ENCODE measurements around the gene ARHGEF28. TPM values are rescaled to one million over a fixed set of nuclear protein-coding genes. Genes with fewer than 3 reads are reported as not detected.

ARHGEF28 gene
- total and polyA plus RNA-seq, 4 experiments from 2014 or later: not detected

DNA sequence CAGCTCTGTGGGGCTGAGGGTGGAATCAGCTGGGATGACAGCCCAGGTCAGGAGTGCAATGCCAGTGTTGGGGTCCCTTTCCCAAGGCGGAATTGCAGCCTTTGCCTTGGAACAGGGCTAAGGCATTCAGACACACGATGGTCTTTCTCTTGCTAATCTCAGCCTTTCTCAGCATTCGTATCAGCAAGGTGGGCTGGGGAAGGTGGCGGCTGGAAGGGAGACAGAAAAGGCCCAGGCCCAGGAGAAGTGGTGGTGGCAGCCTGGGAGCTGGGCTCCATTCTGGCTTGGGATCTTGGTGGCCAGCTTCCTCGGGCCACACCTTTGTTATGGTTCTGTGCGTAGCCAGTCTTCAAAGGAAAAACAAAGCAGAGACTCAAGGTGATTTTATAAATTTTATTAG is 1.1 kb upstream of the ARHGEF28 start:
- Mint-ChIP-seq H3K27me3 (peaks cover 33 to 36% of the 10 kb centered on the region in 2 donors), H3K4me1 (peaks cover 3 to 12% (median 3%) of the 10 kb centered on the region in 4 donors), H3K27ac (no peak overlapping the region), H3K36me3 (no peaks in the 10 kb centered on the region), H3K9me3 (no peaks in the 10 kb centered on the region), H3K4me3 (peak overlapping the region in 1 of 8 donors; percentile 41)
- CTCF ChIA-PET (ENCODE audit: partially characterized antibody): no interaction called here
- H3K9me3 ChIP-seq (ENCODE audit: control insufficient read depth in 1 of 2, low read length in 2 of 2): no peaks in the 10 kb centered on the region
- POLR2A ChIA-PET (ENCODE audit: partially characterized antibody): no interaction called here
- DNase-seq: no peak
- no peak overlapping the region for H3K27ac ChIP-seq (ENCODE audit: low read depth, low read length)
- intact Hi-C loops (cut with micrococcal nuclease): no loop called here
- H3K27me3 ChIP-seq (ENCODE audit: insufficient read depth, low read length): peaks cover 7% of the 10 kb centered on the region
- peaks cover 5% of the 10 kb centered on the region for H3K4me1 ChIP-seq (ENCODE audit: insufficient read depth, low read length)
- no peaks in the 10 kb centered on the region for H3K36me3 ChIP-seq (ENCODE audit: insufficient read depth, low read length)
- no peak overlapping the region for H3K4me3 ChIP-seq (ENCODE audit: low read length in 2 of 2)

GRCh38 chr5:73625372-73625943 is 538 bp upstream of the ARHGEF28 start:
- no peak overlapping the region for H3K27ac ChIP-seq (ENCODE audit: low read depth, low read length)
- Mint-ChIP-seq H3K4me3 (peak overlapping the region; percentile 69 to 78 (median 74)), H3K4me1 (peaks cover 3 to 12% (median 3%) of the 10 kb centered on the region in 4 donors), H3K36me3 (no peaks in the 10 kb centered on the region), H3K27me3 (peaks cover 33 to 37% of the 10 kb centered on the region in 2 donors), H3K27ac (no peak overlapping the region), H3K9me3 (no peaks in the 10 kb centered on the region)
- ChIA-PET POLR2A (ENCODE audit: partially characterized antibody) (no interaction called here), CTCF (ENCODE audit: partially characterized antibody) (no interaction called here)
- H3K9me3 ChIP-seq (ENCODE audit: control insufficient read depth in 1 of 2, low read length in 2 of 2): no peaks in the 10 kb centered on the region
- H3K27me3 ChIP-seq (ENCODE audit: insufficient read depth, low read length): peaks cover 7% of the 10 kb centered on the region
- intact Hi-C loops (cut with micrococcal nuclease): no loop called here
- peaks cover 5% of the 10 kb centered on the region for H3K4me1 ChIP-seq (ENCODE audit: insufficient read depth, low read length)
- no peak for DNase-seq
- no peaks in the 10 kb centered on the region for H3K36me3 ChIP-seq (ENCODE audit: insufficient read depth, low read length)
- no peak overlapping the region for H3K4me3 ChIP-seq (ENCODE audit: low read length in 2 of 2)

- Mint-ChIP-seq H3K4me1 (peaks cover 3 to 12% (median 3%) of the 10 kb centered on the region in 4 donors), H3K27ac (no peak overlapping the region), H3K27me3 (peaks cover 32 to 34% of the 10 kb centered on the region in 2 donors), H3K4me3 (peak overlapping the region in 7 of 8 donors; percentile 17 to 63 (median 54)), H3K9me3 (no peaks in the 10 kb centered on the region), H3K36me3 (no peaks in the 10 kb centered on the region)
- CTCF ChIA-PET (ENCODE audit: partially characterized antibody): interaction anchor here (0.6 kb wide), 1 partner anchor 19 kb away, joined by 4 read pairs; no protein-coding TSS in a partner anchor
- H3K4me3 ChIP-seq (ENCODE audit: low read length in 2 of 2): no peak overlapping the region
- POLR2A ChIA-PET (ENCODE audit: partially characterized antibody): no interaction called here
- no peak for DNase-seq
- H3K4me1 ChIP-seq (ENCODE audit: insufficient read depth, low read length): peaks cover 5% of the 10 kb centered on the region
- H3K27ac ChIP-seq (ENCODE audit: low read depth, low read length): no peak overlapping the region
- no peaks in the 10 kb centered on the region for H3K36me3 ChIP-seq (ENCODE audit: insufficient read depth, low read length)
- intact Hi-C loops (cut with micrococcal nuclease): no loop called here
- H3K27me3 ChIP-seq (ENCODE audit: insufficient read depth, low read length): peaks cover 7% of the 10 kb centered on the region
- no peaks in the 10 kb centered on the region for H3K9me3 ChIP-seq (ENCODE audit: control insufficient read depth in 1 of 2, low read length in 2 of 2)
These were observed 868 bp downstream of the ARHGEF28 start for GRCh38 chr5:73626814-73627313.

DNA sequence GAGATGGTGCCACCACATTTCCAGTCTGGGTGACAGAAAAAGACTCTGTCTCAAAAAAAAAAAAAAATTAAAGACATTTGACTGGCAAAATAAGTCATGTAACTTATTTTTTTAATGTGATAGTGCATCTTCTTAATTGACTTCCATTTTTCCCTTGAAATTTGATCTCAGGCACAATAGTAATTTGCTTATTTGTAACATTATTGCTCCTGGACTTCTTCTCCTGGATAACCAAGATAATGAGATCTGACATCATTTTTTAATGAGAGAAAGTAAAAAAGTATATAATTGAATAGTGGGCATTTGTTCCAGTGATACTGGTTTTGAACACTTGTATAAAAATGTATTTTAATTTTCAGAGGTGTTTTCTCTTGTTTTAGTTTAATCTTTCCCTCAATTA is 3.5 kb downstream of the ARHGEF28 start:
- Mint-ChIP-seq H3K4me3 (no peak overlapping the region), H3K9me3 (no peaks in the 10 kb centered on the region), H3K36me3 (no peaks in the 10 kb centered on the region), H3K27me3 (peaks cover 25 to 26% of the 10 kb centered on the region in 2 donors), H3K27ac (no peak overlapping the region), H3K4me1 (peaks cover 3 to 12% (median 3%) of the 10 kb centered on the region in 4 donors)
- Histone ChIP-seq H3K4me1 (ENCODE audit: insufficient read depth, low read length) (peaks cover 5% of the 10 kb centered on the region), H3K27ac (ENCODE audit: low read depth, low read length) (no peak overlapping the region), H3K4me3 (ENCODE audit: low read length in 2 of 2) (no peak overlapping the region), H3K27me3 (ENCODE audit: insufficient read depth, low read length) (peaks cover 7% of the 10 kb centered on the region), H3K36me3 (ENCODE audit: insufficient read depth, low read length) (no peaks in the 10 kb centered on the region), H3K9me3 (ENCODE audit: control insufficient read depth in 1 of 2, low read length in 2 of 2) (no peaks in the 10 kb centered on the region)
- DNase-seq: no peak
- POLR2A ChIA-PET (ENCODE audit: partially characterized antibody): no interaction called here
- CTCF ChIA-PET (ENCODE audit: partially characterized antibody): no interaction called here
- intact Hi-C loops (cut with micrococcal nuclease): no loop called here

GRCh38 chr5:73630765-73631164 is 4.8 kb downstream of the ARHGEF28 start:
- H3K36me3 Mint-ChIP-seq: no peaks in the 10 kb centered on the region

DNA sequence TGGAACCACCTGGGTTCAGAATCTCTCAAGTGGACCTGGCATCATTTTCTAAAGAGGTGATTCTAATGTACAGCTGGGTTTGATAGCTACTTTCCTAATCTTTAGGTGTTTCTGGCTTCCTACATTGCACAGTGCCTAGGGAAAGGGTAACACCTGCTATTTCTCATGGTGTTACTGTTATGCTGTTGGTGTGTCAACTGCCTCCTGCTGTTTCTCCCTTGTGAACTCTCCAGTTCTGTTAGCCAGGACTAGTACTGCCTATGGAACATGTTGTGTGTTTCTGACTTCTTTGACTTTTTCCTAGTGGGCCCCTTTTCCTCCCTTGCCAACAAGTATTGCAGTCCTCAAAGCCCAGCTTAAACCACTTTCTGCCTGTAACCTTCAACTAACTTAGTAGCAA is 5.5 kb downstream of the ARHGEF28 start:
- Mint-ChIP-seq H3K27me3 (peaks cover 20 to 24% of the 10 kb centered on the region in 2 donors), H3K9me3 (no peaks in the 10 kb centered on the region), H3K27ac (peak overlapping the region in 1 of 7 donors; percentile 37), H3K36me3 (no peaks in the 10 kb centered on the region), H3K4me3 (no peak overlapping the region), H3K4me1 (peaks cover 0 to 8% (median under 1%) of the 10 kb centered on the region in 4 donors)
- Histone ChIP-seq H3K27ac (ENCODE audit: low read depth, low read length) (no peak overlapping the region), H3K9me3 (ENCODE audit: control insufficient read depth in 1 of 2, low read length in 2 of 2) (no peaks in the 10 kb centered on the region), H3K4me3 (ENCODE audit: low read length in 2 of 2) (no peak overlapping the region), H3K36me3 (ENCODE audit: insufficient read depth, low read length) (no peaks in the 10 kb centered on the region), H3K4me1 (ENCODE audit: insufficient read depth, low read length) (peaks cover 2% of the 10 kb centered on the region), H3K27me3 (ENCODE audit: insufficient read depth, low read length) (peaks cover 7% of the 10 kb centered on the region)
- POLR2A ChIA-PET (ENCODE audit: partially characterized antibody): no interaction called here
- no peak for DNase-seq
- CTCF ChIA-PET (ENCODE audit: partially characterized antibody): no interaction called here
- intact Hi-C loops (cut with micrococcal nuclease): no loop called here

More at GRCh38 chr5:73630765-73631164, 4.8 kb downstream of the ARHGEF28 start:
- DNase-seq: no peak
- Mint-ChIP-seq H3K9me3 (no peaks in the 10 kb centered on the region), H3K27ac (no peak overlapping the region), H3K27me3 (peaks cover 21% of the 10 kb centered on the region in 2 donors), H3K4me1 (peaks cover 0 to 8% (median under 1%) of the 10 kb centered on the region in 4 donors), H3K4me3 (no peak overlapping the region)
- ChIA-PET POLR2A (ENCODE audit: partially characterized antibody) (no interaction called here), CTCF (ENCODE audit: partially characterized antibody) (no interaction called here)
- no peaks in the 10 kb centered on the region for H3K36me3 ChIP-seq (ENCODE audit: insufficient read depth, low read length)
- intact Hi-C loops (cut with micrococcal nuclease): no loop called here
- H3K27ac ChIP-seq (ENCODE audit: low read depth, low read length): no peak overlapping the region
- no peak overlapping the region for H3K4me3 ChIP-seq (ENCODE audit: low read length in 2 of 2)
- H3K9me3 ChIP-seq (ENCODE audit: control insufficient read depth in 1 of 2, low read length in 2 of 2): no peaks in the 10 kb centered on the region
- H3K4me1 ChIP-seq (ENCODE audit: insufficient read depth, low read length): peaks cover 5% of the 10 kb centered on the region
- peaks cover 7% of the 10 kb centered on the region for H3K27me3 ChIP-seq (ENCODE audit: insufficient read depth, low read length)

GRCh38 chr5:73633060-73633459 is 7.1 kb downstream of the ARHGEF28 start:
- no peaks in the 10 kb centered on the region for H3K4me1 ChIP-seq (ENCODE audit: insufficient read depth, low read length)
- Mint-ChIP-seq H3K36me3 (no peaks in the 10 kb centered on the region), H3K4me3 (no peak overlapping the region), H3K27me3 (peaks cover 10 to 19% of the 10 kb centered on the region in 2 donors), H3K9me3 (no peaks in the 10 kb centered on the region), H3K27ac (no peak overlapping the region), H3K4me1 (no peaks in the 10 kb centered on the region)
- intact Hi-C loops (cut with micrococcal nuclease): no loop called here
- no peak overlapping the region for H3K4me3 ChIP-seq (ENCODE audit: low read length in 2 of 2)
- peaks cover 7% of the 10 kb centered on the region for H3K27me3 ChIP-seq (ENCODE audit: insufficient read depth, low read length)
- POLR2A ChIA-PET (ENCODE audit: partially characterized antibody): no interaction called here
- no peaks in the 10 kb centered on the region for H3K9me3 ChIP-seq (ENCODE audit: control insufficient read depth in 1 of 2, low read length in 2 of 2)
- CTCF ChIA-PET (ENCODE audit: partially characterized antibody): no interaction called here
- no peaks in the 10 kb centered on the region for H3K36me3 ChIP-seq (ENCODE audit: insufficient read depth, low read length)
- no peak for DNase-seq
- no peak overlapping the region for H3K27ac ChIP-seq (ENCODE audit: low read depth, low read length)

Measured in CD4-positive, alpha-beta memory T cell (primary cell).